HG03457 (cell line): ENCODE data around the gene C2orf66.

Source experiments
- ATAC-seq: cut with Tn5 transposase; IDR thresholded peaks from one replicate; pipeline ENCODE4 v1.9.1; 2021; ENCODE audit warnings: moderate number of reproducible peaks; ENCODE audit not compliant: unreplicated experiment

Gene C2orf66

GRCh38 chr2:196767101-196767500 lies 42.1 kb downstream of the C2orf66 start:
- ATAC-seq = no peak

- ATAC-seq = no peak
These were observed 49.8 kb downstream of the C2orf66 start for GRCh38 chr2:196759378-196759706.

GRCh38 chr2:196758474-196759377 lies 50.4 kb downstream of the C2orf66 start:
- no peak for ATAC-seq
